Esophagus muscularis mucosa (tissue), 2 donors: ENCODE measurements around the gene PRKCH.

ENCODE experiments used
- POLR2A ChIP-seq: fragments of 450-650 bp; IDR thresholded peaks from one replicate; pipeline ENCODE4 v1.6.1; 2017; ENCODE audit warnings: antibody characterized with exemption, moderate library complexity, mild to moderate bottlenecking, low read depth
- POLR2AphosphoS5 ChIP-seq, 2 donors: sonication (generic); formaldehyde crosslinking; IDR thresholded peaks; one replicate each; pipeline ENCODE4 v1.6.1; 2017; ENCODE audit warnings: antibody characterized with exemption in 2 of 2

- TF ChIP-seq POLR2AphosphoS5 (IDR thresholded peaks at IDR 0.05), result no peak
- TF ChIP-seq POLR2A, result no peak
Observed at GRCh38 chr14:61395115-61395725, 73.8 kb downstream of the PRKCH start.
